H1 (cell line): ENCODE measurements around the gene SLC9A7. TPM values are rescaled to one million over a fixed set of nuclear protein-coding genes. Genes with fewer than 3 reads are reported as not detected.

ENCODE experiments used
- CTCF ChIA-PET: fragments of 300-600 bp; sonication (Branson Sonifier 250); formaldehyde crosslinking; loops from one replicate; lab custom pipeline; 2021; ENCODE audit not compliant: partially characterized antibody; lab: Charles Lee
- POLR2A ChIA-PET: fragments of 300-600 bp; sonication (Branson Sonifier 250); formaldehyde crosslinking; loops from one replicate; lab custom pipeline; 2021; ENCODE audit warnings: inconsistent platforms; ENCODE audit not compliant: partially characterized antibody; lab: Charles Lee
- DNase-seq, 2 experiments: peaks; one replicate each; pipeline versions ENCODE4 v3.0.0 to v3.0.0-alpha.2; 2010 to 2022; ENCODE audit warnings: low spot score in 2 of 2, low read depth in 1 of 2, mixed read lengths in 1 of 2
- FAIRE-seq: peaks from 2 replicates; lab custom pipeline; 2011; peaks lifted over from hg19 to GRCh38; lab: Jason Lieb, UNC
- H2AFZ ChIP-seq: 2 replicates; pipeline ENCODE4 v1.8.1; 2012; ENCODE audit warnings: low read length, inconsistent platforms
- H2AK5ac ChIP-seq: 2 replicates; pipeline ENCODE4 v1.6.1; 2013; ENCODE audit warnings: low read depth, low read length
- H2BK120ac ChIP-seq: replicated peaks from 2 replicates; pipeline ENCODE3; 2013; ENCODE audit warnings: low read depth, low read length, inconsistent platforms
- H2BK12ac ChIP-seq: 2 replicates; pipeline ENCODE4 v1.6.1; 2013; ENCODE audit warnings: low read depth, low read length
- H2BK15ac ChIP-seq: 2 replicates; pipeline ENCODE4 v1.6.1; 2013; ENCODE audit warnings: low read length
- H2BK20ac ChIP-seq: 2 replicates; pipeline ENCODE4 v1.6.1; 2013; ENCODE audit warnings: low read length
- H2BK5ac ChIP-seq: 2 replicates; pipeline ENCODE4 v1.6.1; 2013; ENCODE audit warnings: low read depth, low read length
- H3K14ac ChIP-seq: 2 replicates; pipeline ENCODE4 v1.6.1; 2013; ENCODE audit warnings: inconsistent platforms; ENCODE audit not compliant: insufficient read length
- H3K18ac ChIP-seq: 2 replicates; pipeline ENCODE4 v1.6.1; 2013; ENCODE audit warnings: low read length; ENCODE audit errors: extremely low read depth
- H3K23ac ChIP-seq: 2 replicates; pipeline ENCODE4 v1.6.1; 2013; ENCODE audit warnings: inconsistent platforms; ENCODE audit not compliant: insufficient read length
- H3K23me2 ChIP-seq: 2 replicates; pipeline ENCODE4 v1.6.1; 2013; ENCODE audit warnings: low read depth, low read length
- H3K27ac ChIP-seq: 2 replicates; pipeline ENCODE4 v1.6.1; 2011; ENCODE audit warnings: low read depth, low read length, inconsistent platforms
- H3K27me3 ChIP-seq, 4 experiments: replicated peaks in 1 of 4; 1 replicate in 1 of 4; 2 replicates in 3 of 4; pipeline versions ENCODE4 v1.6.1 to v1.8.1; 2011 to 2013; ENCODE audit warnings: low read length in 3 of 4, mild to moderate bottlenecking in 3 of 4, inconsistent platforms in 2 of 4, mixed read lengths in 2 of 4, moderate library complexity in 1 of 4; ENCODE audit not compliant: control insufficient read depth in 3 of 4, insufficient read depth in 3 of 4; ENCODE audit errors: extremely low read depth in 1 of 4
- H3K36me3 ChIP-seq, 4 experiments: 2 replicates each; pipeline versions ENCODE4 v1.6.1 to v1.8.1; 2011 to 2013; ENCODE audit warnings: mild to moderate bottlenecking in 4 of 4, low read length in 3 of 4, moderate library complexity in 2 of 4, control low read depth in 1 of 4, inconsistent platforms in 1 of 4; ENCODE audit not compliant: insufficient read depth in 4 of 4, control insufficient read depth in 2 of 4
- H3K4ac ChIP-seq: replicated peaks from 2 replicates; pipeline ENCODE3; 2013; ENCODE audit warnings: low read length, low read depth, mixed read lengths, inconsistent platforms; ENCODE audit not compliant: insufficient read length
- H3K4me1 ChIP-seq, 4 experiments: replicated peaks in 1 of 4; 1 replicate in 1 of 4; 2 replicates in 3 of 4; pipeline versions ENCODE4 v1.6.1 to v1.8.1; 2011 to 2013; ENCODE audit warnings: low read length in 3 of 4, inconsistent platforms in 2 of 4, mixed read lengths in 1 of 4; ENCODE audit not compliant: insufficient read depth in 4 of 4, control insufficient read depth in 3 of 4
- H3K4me2 ChIP-seq, 2 experiments: 2 replicates each; pipeline versions ENCODE4 v1.6.1 to v1.8.1; 2011 to 2013; ENCODE audit warnings: low read depth in 2 of 2, low read length in 2 of 2, control low read depth in 1 of 2, inconsistent platforms in 1 of 2, mild to moderate bottlenecking in 1 of 2; ENCODE audit not compliant: insufficient read depth in 1 of 2
- H3K4me3 ChIP-seq, 4 experiments: fragments of 200-600, 300-600 bp in 1 of 4; sonication (generic), shearing (Covaris generic), sonication (Bioruptor Twin) in 1 of 4; 2 replicates each; pipeline versions ENCODE4 v1.5.1 to v1.8.1; 2011 to 2016; ENCODE audit warnings: low read length in 4 of 4, low read depth in 3 of 4, control low read depth in 2 of 4, inconsistent platforms in 2 of 4, mild to moderate bottlenecking in 2 of 4, mixed read lengths in 1 of 4, moderate library complexity in 1 of 4; ENCODE audit not compliant: insufficient read depth in 2 of 4; ENCODE audit errors: extremely low read depth in 1 of 4
- H3K56ac ChIP-seq: replicated peaks from 2 replicates; pipeline ENCODE3; 2013; ENCODE audit warnings: low read depth, mild to moderate bottlenecking, mixed read lengths, low read length, inconsistent platforms; ENCODE audit not compliant: insufficient read length
- H3K79me1 ChIP-seq: 2 replicates; pipeline ENCODE4 v1.6.1; 2013; ENCODE audit warnings: low read depth, low read length, control low read depth
- H3K79me2 ChIP-seq, 2 experiments: 2 replicates each; pipeline versions ENCODE4 v1.6.1 to v1.8.1; 2012 to 2013; ENCODE audit warnings: low read length in 2 of 2, mild to moderate bottlenecking in 2 of 2, inconsistent platforms in 1 of 2; ENCODE audit not compliant: insufficient read depth in 2 of 2, control insufficient read depth in 1 of 2
- H3K9ac ChIP-seq, 4 experiments: replicated peaks in 1 of 4; 1 replicate in 1 of 4; 2 replicates in 3 of 4; pipeline versions ENCODE4 v1.6.1 to v1.8.1; 2011 to 2013; ENCODE audit warnings: low read depth in 3 of 4, low read length in 3 of 4, control low read depth in 2 of 4, mild to moderate bottlenecking in 2 of 4, moderate library complexity in 2 of 4, inconsistent platforms in 1 of 4; ENCODE audit errors: extremely low read depth in 1 of 4
- H3K9me3 ChIP-seq, 2 experiments: 2 replicates each; pipeline versions ENCODE4 v1.6.1 to v1.8.1; 2012 to 2013; ENCODE audit warnings: mild to moderate bottlenecking in 2 of 2, moderate library complexity in 2 of 2, control low read depth in 1 of 2, inconsistent platforms in 1 of 2, low read depth in 1 of 2, low read length in 1 of 2, mixed read lengths in 1 of 2; ENCODE audit not compliant: insufficient read depth in 2 of 2
- H4K20me1 ChIP-seq, 2 experiments: replicated peaks in 1 of 2; 2 replicates each; pipeline versions ENCODE3 to v1.8.1; 2011 to 2013; ENCODE audit warnings: inconsistent platforms in 2 of 2, low read length in 2 of 2, mild to moderate bottlenecking in 1 of 2; ENCODE audit not compliant: insufficient read depth in 2 of 2, control insufficient read depth in 1 of 2
- H4K5ac ChIP-seq: 2 replicates; pipeline ENCODE4 v1.6.1; 2013; ENCODE audit warnings: low read length, low read depth, mixed read lengths, inconsistent platforms; ENCODE audit not compliant: insufficient read length
- H4K8ac ChIP-seq: 2 replicates; pipeline ENCODE4 v1.8.0; 2013; ENCODE audit warnings: mild to moderate bottlenecking, moderate library complexity, low read length, inconsistent platforms; ENCODE audit not compliant: insufficient read depth; ENCODE audit errors: extremely low read depth
- H4K91ac ChIP-seq: replicated peaks from 2 replicates; pipeline ENCODE3; 2013; ENCODE audit warnings: low read length, mixed read lengths, inconsistent platforms; ENCODE audit not compliant: insufficient read length
- CBX5 ChIP-seq: fragments of 300-800, 300-1000 bp; sonication (generic); IDR thresholded peaks from 2 replicates; pipeline ENCODE4 v1.7.1; 2016; ENCODE audit warnings: antibody characterized with exemption, low read length, low read depth
- CHD2 ChIP-seq: IDR thresholded peaks from 2 replicates; pipeline ENCODE4 v1.6.1; 2012; ENCODE audit warnings: low read length, improper control_type of control experiment
- CREB1 ChIP-seq: IDR thresholded peaks from 2 replicates; pipeline ENCODE4 v1.6.1; 2012; ENCODE audit warnings: inconsistent platforms
- CTBP2 ChIP-seq: IDR thresholded peaks from 2 replicates; pipeline ENCODE4 v1.7.0; 2011; ENCODE audit warnings: borderline replicate concordance, mild to moderate bottlenecking, moderate library complexity, mixed read lengths, low read length; ENCODE audit not compliant: insufficient read depth, insufficient read length
- EGR1 ChIP-seq: IDR thresholded peaks from 2 replicates; pipeline ENCODE4 v1.6.1; 2011; ENCODE audit warnings: low read depth, low read length, borderline replicate concordance
- GABPA ChIP-seq: IDR thresholded peaks from 2 replicates; pipeline ENCODE4 v1.6.1; 2011; ENCODE audit warnings: mild to moderate bottlenecking, low read length, moderate library complexity, borderline replicate concordance; ENCODE audit not compliant: insufficient read depth
- NRF1 ChIP-seq: IDR thresholded peaks from 2 replicates; pipeline ENCODE4 v1.6.1; 2011; ENCODE audit warnings: mild to moderate bottlenecking, low read depth, low read length, improper control_type of control experiment
- POLR2A ChIP-seq, 2 experiments: IDR thresholded peaks; 1 replicate in 1 of 2; 2 replicates in 1 of 2; pipeline ENCODE4 v1.6.1; 2011; ENCODE audit warnings: low read depth in 2 of 2, low read length in 2 of 2, mild to moderate bottlenecking in 2 of 2; ENCODE audit errors: control extremely low read depth in 1 of 2
- POU5F1 ChIP-seq: IDR thresholded peaks from 2 replicates; pipeline ENCODE4 v1.6.1; 2011; ENCODE audit warnings: low read depth, mild to moderate bottlenecking, low read length, moderate library complexity
- RXRA ChIP-seq: IDR thresholded peaks from 2 replicates; pipeline ENCODE4 v1.6.1; 2011; ENCODE audit warnings: low read depth, mild to moderate bottlenecking, low read length, moderate library complexity; ENCODE audit not compliant: insufficient read depth
- SAP30 ChIP-seq: fragments of 300-600 bp; sonication (generic); IDR thresholded peaks from 2 replicates; pipeline ENCODE4 v1.7.1; 2012; ENCODE audit warnings: low read length, moderate library complexity, mild to moderate bottlenecking, inconsistent platforms; ENCODE audit not compliant: insufficient read depth, insufficient replicate concordance
- SP2 ChIP-seq: IDR thresholded peaks from 2 replicates; pipeline ENCODE4 v1.6.1; 2012; ENCODE audit warnings: mild to moderate bottlenecking, low read length, inconsistent platforms
- TAF1 ChIP-seq: IDR thresholded peaks from 2 replicates; pipeline ENCODE4 v1.6.1; 2011; ENCODE audit warnings: mild to moderate bottlenecking, low read depth, low read length
- WGBS, 2 experiments: shearing (Covaris generic) in 1 of 2; methylation state at CpG; one replicate each; pipeline versions ENCODE4 v1.1.6 to v1.1.7; 2013 to 2015; ENCODE audit warnings: low lambda C conversion rate in 2 of 2, mixed read lengths in 2 of 2, inconsistent platforms in 1 of 2, low coverage in 1 of 2, missing lambda C conversion rate in 1 of 2; ENCODE audit not compliant: insufficient replicate concordance in 2 of 2, insufficient coverage in 1 of 2, insufficient read length in 1 of 2; ENCODE audit errors: extremely low coverage in 1 of 2, missing lambda C conversion rate in 1 of 2; 5-methylcytosine and 5-hydroxymethylcytosine counted together
- polyA plus RNA-seq, 7 experiments: library from polyadenylated mRNA; depleted of rRNA in 3 of 7; stranded (reverse) in 5 of 7; unstranded in 2 of 7; fragments of >200 nt in 5 of 7; fragments of 200-250 nt in 2 of 7; gene quantifications; 1 replicate in 5 of 7; 2 replicates in 1 of 7; 4 replicates in 1 of 7; pipeline versions ENCODE4 v1.2.1 to v1.2.3, GENCODE V29; 2011 to 2013; ENCODE audit warnings: missing spikeins in 2 of 7, mixed read lengths in 2 of 7
- total RNA-seq: library from RNA; stranded (reverse); fragmentation: NEBNext Ultra II Directional; extraction: Animal tissue kit (Norgen Biotek cat#: 25700); gene quantifications from 2 replicates; pipeline ENCODE4 v1.2.1, GENCODE V29; 2021
- TF ChIP-seq, protein P1 (sequence below): IDR thresholded peaks from 2 replicates; pipeline ENCODE4 v1.6.1; 2012; ENCODE audit warnings: inconsistent platforms

The SLC9A7 gene
- total and polyA plus RNA-seq, 2 of the 8 experiments (the other 6 are each of a cell fraction or from before 2014, with no cell fraction given), result 6.7 to 17.2 TPM

GRCh38 chrX:46792810-46793188 is 33.9 kb upstream of the SLC9A7 start:
- no peak overlapping the region for H2BK12ac ChIP-seq
- no peak overlapping the region for H2BK5ac ChIP-seq
- no peaks in the 10 kb centered on the region for H3K23me2 ChIP-seq
- no peak overlapping the region for H3K18ac ChIP-seq
- H2AFZ ChIP-seq, result no peak overlapping the region
- CTCF ChIA-PET, result interaction anchor here (1.7 kb wide), 1 partner anchor 32 kb away, joined by 4 read pairs; no protein-coding TSS in a partner anchor
- H2BK15ac ChIP-seq, result no peak overlapping the region
- H4K8ac ChIP-seq, result no peak overlapping the region
- H3K79me2 ChIP-seq, result no peaks in the 10 kb centered on the region
- H3K9me3 ChIP-seq, result no peaks in the 10 kb centered on the region
- H3K9ac ChIP-seq, result no peak overlapping the region
- no peak for DNase-seq
- no peak overlapping the region for H3K14ac ChIP-seq
- H3K23ac ChIP-seq, result no peak overlapping the region
- H2AK5ac ChIP-seq, result no peak overlapping the region
- H2BK120ac ChIP-seq, result no peak overlapping the region
- WGBS, 2 experiments, result 90% methylated on average over 4 of the region's 4 CpGs; no CpG with 5 or more reads in 1 of the 2 experiments
- no peak overlapping the region for H3K4ac ChIP-seq
- no peak overlapping the region for H3K4me3 ChIP-seq
- no peaks in the 10 kb centered on the region for H3K36me3 ChIP-seq
- no peaks in the 10 kb centered on the region for H3K27me3 ChIP-seq
- no peak overlapping the region for H3K27ac ChIP-seq
- peaks cover 0 to 3% (median 0%) of the 10 kb centered on the region in 4 experiments; a peak in 1 of 7 replicates for H3K4me1 ChIP-seq
- no peak overlapping the region for H3K56ac ChIP-seq
- H3K79me1 ChIP-seq, result no peaks in the 10 kb centered on the region
- no peak overlapping the region for H4K5ac ChIP-seq
- no peak overlapping the region for H4K91ac ChIP-seq
- H2BK20ac ChIP-seq, result no peak overlapping the region
- no peak for FAIRE-seq
- H4K20me1 ChIP-seq, result no peaks in the 10 kb centered on the region
- H3K4me2 ChIP-seq, result no peak overlapping the region
- POLR2A ChIA-PET, result no interaction called here
- no peak for TF ChIP-seq CREB1
- TF ChIP-seq POU5F1, result no peak
- TF ChIP-seq POLR2A (IDR thresholded peaks at IDR 0.05; ENCODE audit: control extremely low read depth in 1 of 2, low read depth in 2 of 2, low read length in 2 of 2), result no peak
- TF ChIP-seq TAF1, result no peak
- TF ChIP-seq RXRA, result no peak
- TF ChIP-seq CBX5, result no peak
- no peak for TF ChIP-seq GABPA
- TF ChIP-seq EGR1, result no peak
- TF ChIP-seq CHD2, result no peak
- no peak for TF ChIP-seq SP2
- no peak for TF ChIP-seq SAP30
- TF ChIP-seq CTBP2, result no peak
- no peak for TF ChIP-seq NRF1
- TF ChIP-seq, protein P1, sequence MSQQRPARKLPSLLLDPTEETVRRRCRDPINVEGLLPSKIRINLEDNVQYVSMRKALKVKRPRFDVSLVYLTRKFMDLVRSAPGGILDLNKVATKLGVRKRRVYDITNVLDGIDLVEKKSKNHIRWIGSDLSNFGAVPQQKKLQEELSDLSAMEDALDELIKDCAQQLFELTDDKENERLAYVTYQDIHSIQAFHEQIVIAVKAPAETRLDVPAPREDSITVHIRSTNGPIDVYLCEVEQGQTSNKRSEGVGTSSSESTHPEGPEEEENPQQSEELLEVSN, result no peak
